ENCODE data around the gene RNASE4.
"Not testable (repeated sequence)": the region's sequence is repeated elsewhere in the genome, so short reads cannot be mapped to it uniquely, and the experiment has no call there.

RNASE4 gene

GRCh38 chr14:20723488-20723887, 39.1 kb downstream of the RNASE4 start:
- H3K4me3 ChIP-seq (replicated peaks; ENCODE audit: low read depth, low read length): no peak overlapping the region
- H3K36me3 ChIP-seq (ENCODE audit: control insufficient read depth, insufficient read depth, low read length): no peaks in the 10 kb centered on the region
- no peak for DNase-seq (ENCODE audit: extremely low read depth, insufficient read length)
- TF ChIP-seq CTCF (IDR thresholded peaks at IDR 0.05; ENCODE audit: insufficient read depth, low read length, poor library complexity, severe bottlenecking): no peak
- peaks cover 1% of the 10 kb centered on the region for H3K27me3 ChIP-seq (replicated peaks; ENCODE audit: control insufficient read depth, insufficient read depth, low read length)

- not testable (repeated sequence) for H3K4me3 ChIP-seq (replicated peaks; ENCODE audit: low read depth, low read length); H3K36me3 ChIP-seq (ENCODE audit: control insufficient read depth, insufficient read depth, low read length); DNase-seq (ENCODE audit: extremely low read depth, insufficient read length); H3K27me3 ChIP-seq (replicated peaks; ENCODE audit: control insufficient read depth, insufficient read depth, low read length)
These were observed 41.8 kb downstream of the RNASE4 start for GRCh38 chr14:20726121-20726520.

GRCh38 chr14:20726531-20726930, 42.2 kb downstream of the RNASE4 start:
- peaks cover 1% of the 10 kb centered on the region for H3K27me3 ChIP-seq (replicated peaks; ENCODE audit: control insufficient read depth, insufficient read depth, low read length)
- no peak overlapping the region for H3K4me3 ChIP-seq (replicated peaks; ENCODE audit: low read depth, low read length)
- no peak for TF ChIP-seq CTCF (IDR thresholded peaks at IDR 0.05; ENCODE audit: insufficient read depth, low read length, poor library complexity, severe bottlenecking)
- DNase-seq (ENCODE audit: extremely low read depth, insufficient read length): no peak
- no peaks in the 10 kb centered on the region for H3K36me3 ChIP-seq (ENCODE audit: control insufficient read depth, insufficient read depth, low read length)

GRCh38 chr14:20730891-20731290, 46.5 kb downstream of the RNASE4 start:
- no peaks in the 10 kb centered on the region for H3K36me3 ChIP-seq (ENCODE audit: control insufficient read depth, insufficient read depth, low read length)
- DNase-seq (ENCODE audit: extremely low read depth, insufficient read length): no peak
- H3K27me3 ChIP-seq (replicated peaks; ENCODE audit: control insufficient read depth, insufficient read depth, low read length): no peaks in the 10 kb centered on the region; the same call in 1 of the 2 replicates
- H3K4me3 ChIP-seq (replicated peaks; ENCODE audit: low read depth, low read length): no peak overlapping the region
- TF ChIP-seq CTCF (IDR thresholded peaks at IDR 0.05; ENCODE audit: insufficient read depth, low read length, poor library complexity, severe bottlenecking): no peak

- no peaks in the 10 kb centered on the region for H3K36me3 ChIP-seq (ENCODE audit: control insufficient read depth, insufficient read depth, low read length)
- DNase-seq (ENCODE audit: extremely low read depth, insufficient read length): no peak
- no peak for TF ChIP-seq CTCF (IDR thresholded peaks at IDR 0.05; ENCODE audit: insufficient read depth, low read length, poor library complexity, severe bottlenecking)
- no peaks in the 10 kb centered on the region; the same call in 1 of the 2 replicates for H3K27me3 ChIP-seq (replicated peaks; ENCODE audit: control insufficient read depth, insufficient read depth, low read length)
- no peak overlapping the region for H3K4me3 ChIP-seq (replicated peaks; ENCODE audit: low read depth, low read length)
These were observed 48.1 kb downstream of the RNASE4 start for GRCh38 chr14:20732477-20732876.

- Histone ChIP-seq H3K27me3 (replicated peaks; ENCODE audit: control insufficient read depth, insufficient read depth, low read length) (no peaks in the 10 kb centered on the region), H3K4me3 (replicated peaks; ENCODE audit: low read depth, low read length) (no peak overlapping the region), H3K36me3 (ENCODE audit: control insufficient read depth, insufficient read depth, low read length) (no peaks in the 10 kb centered on the region)
- DNase-seq (ENCODE audit: extremely low read depth, insufficient read length): no peak
- no peak for TF ChIP-seq CTCF (IDR thresholded peaks at IDR 0.05; ENCODE audit: insufficient read depth, low read length, poor library complexity, severe bottlenecking)
These were observed 48.7 kb downstream of the RNASE4 start for GRCh38 chr14:20732979-20733635.
